Uterus (tissue), 4 donors: ENCODE results near the gene GRM5. TPM values are rescaled to one million over a fixed set of nuclear protein-coding genes. Genes with fewer than 3 reads are reported as not detected.

Experiments
- DNase-seq, 2 donors: peaks; one replicate each; pipeline ENCODE4 v3.0.0-alpha.2; 2019 to 2020
- H3K27ac ChIP-seq, 2 donors: fragments of 200-600 bp; sonication (generic); 1 replicate in 1 of 2; 2 replicates in 1 of 2; pipeline ENCODE4 v1.5.1; 2016 to 2018
- H3K27me3 ChIP-seq, 2 donors: fragments of 200-600 bp; sonication (generic); one replicate each; pipeline ENCODE4 v1.5.1; 2018 to 2019; ENCODE audit warnings: control low read depth in 1 of 2
- H3K36me3 ChIP-seq, 2 donors: fragments of 200-600 bp; sonication (generic); one replicate each; pipeline ENCODE4 v1.5.1; 2019; ENCODE audit warnings: control low read depth in 1 of 2
- H3K4me1 ChIP-seq, 2 donors: fragments of 200-600 bp; sonication (generic); one replicate each; pipeline ENCODE4 v1.5.1; 2018 to 2019; ENCODE audit warnings: control low read depth in 1 of 2
- H3K4me3 ChIP-seq, 2 donors: fragments of 200-600 bp; sonication (generic); 1 replicate in 1 of 2; 2 replicates in 1 of 2; pipeline ENCODE4 v1.5.1; 2018 to 2019; ENCODE audit warnings: mild to moderate bottlenecking in 1 of 2
- H3K9me3 ChIP-seq, 2 donors: fragments of 200-600 bp; sonication (generic); one replicate each; pipeline ENCODE4 v1.5.1; 2019; ENCODE audit warnings: control low read depth in 1 of 2
- POLR2A ChIP-seq, 2 donors: fragments of 450-650 bp; IDR thresholded peaks; one replicate each; pipeline ENCODE4 v1.6.1; 2016; ENCODE audit warnings: antibody characterized with exemption in 2 of 2, mild to moderate bottlenecking in 1 of 2, moderate library complexity in 1 of 2
- intact Hi-C: fragments of 100-400 bp; cut with DNase I; formaldehyde crosslinking; loops from one replicate; pipeline ENCODE4 v1.15.1; 2023; ENCODE audit warnings: low total_unique reads
- total RNA-seq, 4 donors: library from RNA; depleted of rRNA in 3 of 4; stranded (reverse); fragments of >200 nt in 3 of 4; gene quantifications; one replicate each; pipeline versions ENCODE4 v1.1.0 to v1.2.4, GENCODE V29; 2014 to 2023
- TF ChIP-seq, protein P1 (sequence below), 4 experiments: fragments of 200-600 bp in 2 of 4; fragments of 450-650 bp in 2 of 4; sonication (generic) in 2 of 4; IDR thresholded peaks; one replicate each; pipeline ENCODE4 v1.5.1; 2016 to 2019; ENCODE audit warnings: antibody characterized with exemption in 4 of 4, mild to moderate bottlenecking in 2 of 4, moderate library complexity in 1 of 4
- donor health status: DM: yes; HTN: yes; CAD: no.

GRM5 gene
- total RNA-seq, 4 donors from 2014 or later = under 0.01 to 2.2 TPM; not detected in 2

DNA sequence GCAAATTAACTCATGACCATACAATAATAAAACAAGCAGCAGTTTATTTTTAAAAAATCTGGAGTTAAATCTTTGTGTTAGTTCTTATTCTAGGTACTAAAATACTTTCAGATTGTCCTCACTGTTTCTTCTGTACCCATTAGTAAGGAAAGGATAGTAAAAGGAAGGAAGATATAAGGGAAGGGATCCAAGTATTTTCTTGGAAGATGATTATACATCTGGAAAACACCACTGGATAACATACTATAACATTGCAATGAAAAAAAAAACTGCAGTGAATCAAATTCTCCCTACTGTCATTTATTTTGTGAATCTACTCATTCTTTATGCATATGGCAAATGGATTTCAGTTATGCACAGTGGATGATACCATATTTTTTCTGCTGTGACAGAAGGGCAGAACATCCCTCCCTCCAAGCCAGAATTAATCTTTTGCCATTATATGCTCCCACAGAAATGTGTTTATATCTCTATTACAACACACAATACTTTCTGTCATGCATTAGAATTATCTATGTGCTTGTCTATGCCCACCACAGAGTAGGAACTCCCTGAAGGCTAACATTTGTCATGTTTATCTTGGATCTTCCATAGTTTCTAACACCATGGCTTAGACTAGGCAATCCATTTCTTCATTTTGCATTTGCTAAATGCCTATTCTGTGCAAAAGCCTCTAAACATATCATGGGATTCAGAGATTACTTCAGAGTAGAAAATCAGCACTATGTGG is 446.0 kb downstream of the GRM5 start:
- H3K4me3 ChIP-seq = no peak overlapping the region
- H3K27ac ChIP-seq = no peak overlapping the region
- no peak for TF ChIP-seq POLR2A (IDR thresholded peaks at IDR 0.05)
- TF ChIP-seq, protein P1, sequence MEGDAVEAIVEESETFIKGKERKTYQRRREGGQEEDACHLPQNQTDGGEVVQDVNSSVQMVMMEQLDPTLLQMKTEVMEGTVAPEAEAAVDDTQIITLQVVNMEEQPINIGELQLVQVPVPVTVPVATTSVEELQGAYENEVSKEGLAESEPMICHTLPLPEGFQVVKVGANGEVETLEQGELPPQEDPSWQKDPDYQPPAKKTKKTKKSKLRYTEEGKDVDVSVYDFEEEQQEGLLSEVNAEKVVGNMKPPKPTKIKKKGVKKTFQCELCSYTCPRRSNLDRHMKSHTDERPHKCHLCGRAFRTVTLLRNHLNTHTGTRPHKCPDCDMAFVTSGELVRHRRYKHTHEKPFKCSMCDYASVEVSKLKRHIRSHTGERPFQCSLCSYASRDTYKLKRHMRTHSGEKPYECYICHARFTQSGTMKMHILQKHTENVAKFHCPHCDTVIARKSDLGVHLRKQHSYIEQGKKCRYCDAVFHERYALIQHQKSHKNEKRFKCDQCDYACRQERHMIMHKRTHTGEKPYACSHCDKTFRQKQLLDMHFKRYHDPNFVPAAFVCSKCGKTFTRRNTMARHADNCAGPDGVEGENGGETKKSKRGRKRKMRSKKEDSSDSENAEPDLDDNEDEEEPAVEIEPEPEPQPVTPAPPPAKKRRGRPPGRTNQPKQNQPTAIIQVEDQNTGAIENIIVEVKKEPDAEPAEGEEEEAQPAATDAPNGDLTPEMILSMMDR (IDR thresholded peaks at IDR 0.05) = no peak
- intact Hi-C loops = no loop called here
- H3K36me3 ChIP-seq = no peaks in the 10 kb centered on the region
- H3K27me3 ChIP-seq = no peaks in the 10 kb centered on the region
- DNase-seq = no peak
- H3K9me3 ChIP-seq = no peaks in the 10 kb centered on the region
- no peaks in the 10 kb centered on the region for H3K4me1 ChIP-seq

DNA sequence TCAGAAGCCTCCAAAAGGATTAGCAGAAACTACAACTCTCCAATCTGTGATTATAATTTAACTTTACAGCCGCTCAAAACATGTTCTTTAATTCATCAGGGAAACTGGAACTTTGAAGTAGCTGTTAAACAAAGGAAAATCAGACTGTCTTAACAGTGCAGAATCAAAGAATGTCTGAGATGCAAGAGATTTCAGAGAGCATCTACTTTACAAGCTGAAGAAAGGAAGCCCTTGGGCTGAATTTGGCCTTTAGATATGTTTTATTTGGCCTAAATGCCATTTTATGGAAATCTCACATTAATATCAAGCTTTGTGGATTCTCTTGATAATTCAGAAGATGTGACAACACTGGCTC is 446.7 kb downstream of the GRM5 start:
- intact Hi-C loops = no loop called here
- Histone ChIP-seq H3K4me3 (no peak overlapping the region), H3K4me1 (no peaks in the 10 kb centered on the region), H3K9me3 (no peaks in the 10 kb centered on the region), H3K27me3 (no peaks in the 10 kb centered on the region), H3K27ac (no peak overlapping the region), H3K36me3 (no peaks in the 10 kb centered on the region)
- TF ChIP-seq POLR2A (IDR thresholded peaks at IDR 0.05) = no peak
- TF ChIP-seq, protein P1 (IDR thresholded peaks at IDR 0.05) = no peak
- DNase-seq = no peak

DNA sequence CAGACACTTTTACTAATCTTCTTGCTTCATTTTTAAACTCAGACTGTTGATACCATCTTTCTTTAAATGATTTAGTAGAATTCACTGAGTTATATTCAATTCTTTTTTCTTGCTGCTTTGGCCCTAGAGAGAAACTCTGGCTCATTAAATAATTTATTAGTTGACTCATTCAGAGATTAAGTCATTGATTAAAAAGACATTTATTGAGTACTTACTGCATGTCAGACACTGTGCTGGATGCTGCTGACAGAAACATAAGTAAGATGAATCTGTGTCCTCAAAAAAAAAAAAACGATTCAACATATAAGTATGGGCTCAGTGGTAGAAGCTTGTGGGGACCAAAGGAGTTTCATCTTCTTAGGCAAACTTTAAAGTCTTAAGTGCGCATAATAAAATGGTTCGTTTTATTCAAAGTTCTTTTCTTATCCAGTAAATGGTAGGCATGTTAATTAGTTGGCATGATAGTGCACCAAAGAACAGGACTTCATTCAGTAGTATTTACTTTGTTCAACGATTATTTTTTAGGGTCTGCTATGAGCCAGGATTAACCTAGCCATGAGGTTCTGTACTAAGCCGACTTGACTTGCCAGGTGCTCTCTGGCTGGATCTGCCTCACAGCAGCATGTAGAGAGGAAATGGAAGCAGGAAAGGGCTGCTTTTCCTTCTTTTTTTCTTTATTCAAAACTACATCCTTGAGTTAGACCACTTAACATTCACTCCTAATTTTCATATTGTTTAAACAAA is 447.3 kb downstream of the GRM5 start:
- H3K27me3 ChIP-seq = no peaks in the 10 kb centered on the region
- no peaks in the 10 kb centered on the region for H3K9me3 ChIP-seq
- intact Hi-C loops = no loop called here
- no peaks in the 10 kb centered on the region for H3K4me1 ChIP-seq
- H3K4me3 ChIP-seq = no peak overlapping the region
- H3K36me3 ChIP-seq = no peaks in the 10 kb centered on the region
- H3K27ac ChIP-seq = no peak overlapping the region
- no peak for TF ChIP-seq POLR2A (IDR thresholded peaks at IDR 0.05)
- TF ChIP-seq, protein P1 (IDR thresholded peaks at IDR 0.05) = no peak
- no peak for DNase-seq

DNA sequence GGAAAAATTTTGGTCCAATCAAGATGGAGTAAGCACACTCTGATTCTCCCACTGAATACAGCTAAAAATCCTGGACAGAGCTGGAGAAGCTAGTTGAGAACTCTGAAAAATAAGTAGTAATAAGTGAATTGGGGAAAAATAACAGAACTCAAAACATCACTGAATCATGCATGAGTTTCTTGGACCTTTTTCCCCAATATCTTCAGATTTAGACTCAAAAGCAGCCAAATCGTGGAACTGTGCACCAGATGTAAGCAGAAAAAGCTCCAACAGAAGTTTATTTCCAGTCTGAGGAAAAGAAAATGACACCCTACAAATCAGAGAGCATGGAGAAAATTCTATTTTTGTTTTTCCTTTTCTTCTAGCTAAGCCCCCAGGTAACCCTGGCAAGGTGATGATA is 448.6 kb downstream of the GRM5 start:
- TF ChIP-seq, protein P1 (IDR thresholded peaks at IDR 0.05) = no peak
- TF ChIP-seq POLR2A (IDR thresholded peaks at IDR 0.05) = no peak
- Histone ChIP-seq H3K27me3 (no peaks in the 10 kb centered on the region), H3K27ac (no peak overlapping the region), H3K4me3 (no peak overlapping the region), H3K36me3 (no peaks in the 10 kb centered on the region), H3K4me1 (no peaks in the 10 kb centered on the region), H3K9me3 (no peaks in the 10 kb centered on the region)
- intact Hi-C loops = no loop called here
- DNase-seq = no peak

DNA sequence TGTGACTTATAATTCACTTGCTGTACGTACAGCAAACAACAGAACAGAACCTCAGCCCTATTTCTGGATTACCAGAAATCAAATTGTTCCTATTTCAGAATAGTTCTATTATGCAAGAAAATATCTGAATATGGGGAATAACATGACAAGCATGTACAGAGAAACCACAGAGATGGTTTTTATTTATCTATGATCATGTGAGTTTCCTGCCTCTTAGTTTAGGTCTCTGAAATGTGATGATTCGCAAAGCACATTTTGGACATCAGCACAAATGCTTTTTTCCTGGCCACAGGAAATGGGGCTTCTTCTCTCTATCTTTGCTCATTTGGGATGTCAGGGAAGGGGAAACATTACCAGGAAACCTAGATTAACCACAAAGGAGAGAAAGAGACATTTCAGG is 461.5 kb downstream of the GRM5 start:
- no peaks in the 10 kb centered on the region for H3K9me3 ChIP-seq
- H3K36me3 ChIP-seq = no peaks in the 10 kb centered on the region
- H3K4me3 ChIP-seq = no peak overlapping the region
- TF ChIP-seq, protein P1 (IDR thresholded peaks at IDR 0.05) = no peak
- TF ChIP-seq POLR2A (IDR thresholded peaks at IDR 0.05) = no peak
- DNase-seq = no peak
- intact Hi-C loops = no loop called here
- no peaks in the 10 kb centered on the region for H3K4me1 ChIP-seq
- H3K27ac ChIP-seq = peak overlapping the region in 1 of 2 donors; percentile 13
- H3K27me3 ChIP-seq = no peaks in the 10 kb centered on the region
